ENCODE data around the gene CUL9.

- TF ChIP-seq CTCF (conservative IDR thresholded peaks at IDR 0.05; ENCODE audit: low read length) (no peak), EZH2phosphoT487 (IDR thresholded peaks at IDR 0.05; ENCODE audit: borderline replicate concordance, low read depth, low read length) (no peak)
These were observed 32.7 kb upstream of the CUL9 start for GRCh38 chr6:43149265-43149664.
